ENCODE data around the gene SLIRP.

DNA sequence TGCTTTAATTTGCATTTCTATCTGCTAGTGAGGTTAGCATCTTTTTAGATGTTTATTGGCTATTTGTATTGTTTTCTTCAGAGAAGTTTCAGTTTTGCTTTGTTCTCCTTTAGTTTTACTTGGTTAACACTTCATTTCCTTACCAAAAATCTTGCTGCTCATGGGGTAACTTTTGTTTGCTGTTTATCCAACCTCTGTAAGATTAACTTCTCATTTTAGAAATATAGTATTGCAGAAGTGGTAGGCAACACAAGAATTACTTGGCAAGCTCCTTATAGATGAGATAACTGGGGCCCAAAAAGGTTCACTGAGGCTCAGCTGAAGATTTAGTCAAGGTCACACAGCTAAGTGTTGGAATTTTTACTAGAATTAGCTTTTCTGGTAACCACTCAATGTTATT is 40.6 kb upstream of the SLIRP start:
- TF ChIP-seq EZH2 (IDR thresholded peaks at IDR 0.05; ENCODE audit: borderline replicate concordance), result no peak
- TF ChIP-seq, protein P1, sequence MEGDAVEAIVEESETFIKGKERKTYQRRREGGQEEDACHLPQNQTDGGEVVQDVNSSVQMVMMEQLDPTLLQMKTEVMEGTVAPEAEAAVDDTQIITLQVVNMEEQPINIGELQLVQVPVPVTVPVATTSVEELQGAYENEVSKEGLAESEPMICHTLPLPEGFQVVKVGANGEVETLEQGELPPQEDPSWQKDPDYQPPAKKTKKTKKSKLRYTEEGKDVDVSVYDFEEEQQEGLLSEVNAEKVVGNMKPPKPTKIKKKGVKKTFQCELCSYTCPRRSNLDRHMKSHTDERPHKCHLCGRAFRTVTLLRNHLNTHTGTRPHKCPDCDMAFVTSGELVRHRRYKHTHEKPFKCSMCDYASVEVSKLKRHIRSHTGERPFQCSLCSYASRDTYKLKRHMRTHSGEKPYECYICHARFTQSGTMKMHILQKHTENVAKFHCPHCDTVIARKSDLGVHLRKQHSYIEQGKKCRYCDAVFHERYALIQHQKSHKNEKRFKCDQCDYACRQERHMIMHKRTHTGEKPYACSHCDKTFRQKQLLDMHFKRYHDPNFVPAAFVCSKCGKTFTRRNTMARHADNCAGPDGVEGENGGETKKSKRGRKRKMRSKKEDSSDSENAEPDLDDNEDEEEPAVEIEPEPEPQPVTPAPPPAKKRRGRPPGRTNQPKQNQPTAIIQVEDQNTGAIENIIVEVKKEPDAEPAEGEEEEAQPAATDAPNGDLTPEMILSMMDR (IDR thresholded peaks at IDR 0.05; ENCODE audit: poor library complexity), result no peak
- TF ChIP-seq EZH2phosphoT487 (IDR thresholded peaks at IDR 0.05; ENCODE audit: low read depth, severe bottlenecking, unreplicated experiment), result no peak

Data from hepatocyte (in vitro differentiated cells).